IMR-90 (cell line): ENCODE results near the gene ST3GAL3.

ENCODE experiments used
- BHLHE40 ChIP-seq: fragments of 150-350 bp; IDR thresholded peaks from 2 replicates; pipeline ENCODE4 v1.6.1; 2016; ENCODE audit warnings: mild to moderate bottlenecking, low read depth, low read length
- CEBPB ChIP-seq: IDR thresholded peaks from 2 replicates; pipeline ENCODE4 v1.6.1; 2012; ENCODE audit warnings: low read depth, low read length, improper control_type of control experiment
- CTCF ChIP-seq: conservative IDR thresholded peaks from 2 replicates; pipeline ENCODE4 v1.5.1; 2012; ENCODE audit warnings: mild to moderate bottlenecking, low read depth, low read length, improper control_type of control experiment
- ELK1 ChIP-seq: fragments of 150-350 bp; IDR thresholded peaks from 2 replicates; pipeline ENCODE4 v1.6.1; 2016; ENCODE audit warnings: low read depth, mild to moderate bottlenecking, low read length, moderate library complexity, borderline replicate concordance
- MAFK ChIP-seq: IDR thresholded peaks from 2 replicates; pipeline ENCODE4 v1.6.1; 2012; ENCODE audit warnings: low read depth, low read length, improper control_type of control experiment
- MXI1 ChIP-seq: IDR thresholded peaks from 2 replicates; pipeline ENCODE4 v1.6.1; 2012; ENCODE audit warnings: low read depth, mild to moderate bottlenecking, low read length, moderate library complexity, borderline replicate concordance
- NFE2L2 ChIP-seq: fragments of 150-350 bp; IDR thresholded peaks from 2 replicates; pipeline ENCODE4 v1.6.1; 2016; ENCODE audit warnings: low read depth, mild to moderate bottlenecking, low read length
- POLR2A ChIP-seq: IDR thresholded peaks from 2 replicates; pipeline ENCODE4 v1.6.1; 2012; ENCODE audit warnings: mild to moderate bottlenecking, low read depth, low read length
- RAD21 ChIP-seq: IDR thresholded peaks from 2 replicates; pipeline ENCODE4 v1.6.1; 2012; ENCODE audit warnings: low read length, improper control_type of control experiment
- RCOR1 ChIP-seq: IDR thresholded peaks from 2 replicates; pipeline ENCODE4 v1.6.1; 2012; ENCODE audit warnings: mild to moderate bottlenecking, low read length, improper control_type of control experiment; ENCODE audit not compliant: insufficient replicate concordance
- USF2 ChIP-seq: fragments of 150-350 bp; IDR thresholded peaks from 2 replicates; pipeline ENCODE4 v1.6.1; 2017; ENCODE audit warnings: mild to moderate bottlenecking, antibody characterized with exemption, low read length, low read depth

GRCh38 chr1:43965316-43965715 lies 258.0 kb downstream of the ST3GAL3 start:
- TF ChIP-seq BHLHE40 (no peak), MAFK (no peak), MXI1 (no peak), CTCF (no peak), RAD21 (no peak), CEBPB (no peak), USF2 (no peak), ELK1 (no peak), POLR2A (no peak), RCOR1 (no peak), NFE2L2 (no peak)
